K562 (cell line): ENCODE measurements around the gene SEBOX. TPM values are rescaled to one million over a fixed set of nuclear protein-coding genes. Genes with fewer than 3 reads are reported as not detected.
A peak's percentile ranks its signal among the peaks of the same experiment; 100 is the strongest.

Experiments
- CSDE1 ChIP-seq, 2 experiments: fragments of 450-650 bp; IDR thresholded peaks; 2 replicates each; pipeline ENCODE4 v1.6.1; 2016; ENCODE audit warnings: mild to moderate bottlenecking in 1 of 2
- EGR1 ChIP-seq: fragments of 450-650 bp; conservative IDR thresholded peaks from 2 replicates; pipeline ENCODE4 v1.6.1; 2017; ENCODE audit warnings: mild to moderate bottlenecking
- JUN ChIP-seq, 2 experiments: sonication (generic) in 1 of 2; formaldehyde crosslinking in 1 of 2; IDR thresholded peaks; 2 replicates each; pipeline versions ENCODE4 v1.6.1 to v1.8.0; 2012 to 2022; ENCODE audit warnings: borderline replicate concordance in 2 of 2, mild to moderate bottlenecking in 2 of 2, improper control_type of control experiment in 1 of 2, low read depth in 1 of 2, low read length in 1 of 2, missing genetic modification reagents in 1 of 2
- NCOA2 ChIP-seq, 2 experiments: fragments of 450-650 bp; IDR thresholded peaks; 2 replicates each; pipeline ENCODE4 v1.6.1; 2018; ENCODE audit warnings: mild to moderate bottlenecking in 2 of 2, moderate library complexity in 1 of 2; ENCODE audit not compliant: partially characterized antibody in 2 of 2
- NONO ChIP-seq, 2 experiments: fragments of 200-400 bp in 1 of 2; fragments of 450-650 bp in 1 of 2; formaldehyde crosslinking in 1 of 2; IDR thresholded peaks; 2 replicates each; pipeline ENCODE4 v1.6.1; 2017; ENCODE audit warnings: low read depth in 2 of 2, mild to moderate bottlenecking in 2 of 2, moderate library complexity in 2 of 2, low read length in 1 of 2
- RFX1 ChIP-seq: fragments of 450-650 bp; IDR thresholded peaks from 2 replicates; pipeline ENCODE4 v1.6.1; 2016; ENCODE audit warnings: mild to moderate bottlenecking, moderate library complexity
- STAT6 ChIP-seq: sonication (generic); formaldehyde crosslinking; IDR thresholded peaks from 2 replicates; pipeline ENCODE4 v1.8.1; 2023; ENCODE audit warnings: mild to moderate bottlenecking, missing genetic modification reagents
- TCF7L2 ChIP-seq: fragments of 150-350 bp; IDR thresholded peaks from 2 replicates; pipeline ENCODE4 v1.6.1; 2016; ENCODE audit warnings: low read depth, mild to moderate bottlenecking, low read length, moderate library complexity
- TEAD4 ChIP-seq, 2 experiments: sonication (generic) in 1 of 2; formaldehyde crosslinking in 1 of 2; IDR thresholded peaks; 2 replicates each; pipeline versions ENCODE4 v1.6.1 to v1.8.0; 2012 to 2022; ENCODE audit warnings: borderline replicate concordance in 1 of 2, inconsistent platforms in 1 of 2, low read length in 1 of 2, mild to moderate bottlenecking in 1 of 2, missing genetic modification reagents in 1 of 2
- XRCC5 ChIP-seq: fragments of 200-400 bp; formaldehyde crosslinking; IDR thresholded peaks from 2 replicates; pipeline ENCODE4 v1.6.1; 2017; ENCODE audit warnings: low read depth, mild to moderate bottlenecking, low read length
- ZKSCAN1 ChIP-seq: fragments of 150-350 bp; IDR thresholded peaks from 2 replicates; pipeline ENCODE4 v1.6.1; 2016; ENCODE audit warnings: low read depth, low read length
- ZNF134 ChIP-seq: fragments of 250-450 bp; sonication (Bioruptor Pico); conservative IDR thresholded peaks from 2 replicates; pipeline ENCODE4 v1.4.0; 2020
- ZNF217 ChIP-seq: sonication (generic); formaldehyde crosslinking; IDR thresholded peaks from 2 replicates; pipeline ENCODE4 v1.8.0; 2022; ENCODE audit warnings: mild to moderate bottlenecking, missing genetic modification reagents
- ZNF518B ChIP-seq: fragments of 250-450 bp; sonication (Bioruptor Pico); IDR thresholded peaks from 2 replicates; pipeline ENCODE4 v1.5.0; 2021; ENCODE audit warnings: mild to moderate bottlenecking, moderate library complexity
- ZNF780A ChIP-seq: fragments of 250-450 bp; sonication (Bioruptor Pico); IDR thresholded peaks from 2 replicates; pipeline ENCODE4 v1.5.0; 2021; ENCODE audit warnings: mild to moderate bottlenecking
- polyA plus RNA-seq, 8 experiments: library from polyadenylated mRNA; depleted of rRNA in 4 of 8; stranded (reverse) in 5 of 8; unstranded in 3 of 8; fragments of >200 nt; fragmentation: Nextera tagmentation in 2 of 8; fragmentation: Illumina TruSeq in 1 of 8; extraction: Ambion mirVana in 2 of 8; extraction: Trizol in 1 of 8; gene quantifications; 2 replicates each; pipeline versions ENCODE4 v1.2.1 to v1.2.3, GENCODE V29; 2011 to 2014; ENCODE audit warnings: inconsistent platforms in 1 of 8, missing spikeins in 1 of 8
- total RNA-seq, 7 experiments: library from RNA; depleted of rRNA in 6 of 7; stranded (reverse); fragments of >200 nt in 6 of 7; fragmentation: Illumina TruSeq in 2 of 7; extraction: Trizol in 2 of 7; gene quantifications; 2 replicates each; pipeline versions ENCODE4 v1.2.1 to v1.2.3, GENCODE V29; 2011 to 2021; ENCODE audit warnings: low replicate concordance in 1 of 7
- TF ChIP-seq, protein P1 (sequence below): sonication (generic); formaldehyde crosslinking; IDR thresholded peaks from 2 replicates; pipeline ENCODE4 v1.5.0; 2020; ENCODE audit warnings: missing genetic modification reagents
- TF ChIP-seq, protein P2 (sequence below), 2 experiments: fragments of 200-800 bp in 1 of 2; sonication (Bioruptor generic) in 1 of 2; sonication (generic) in 1 of 2; formaldehyde crosslinking in 1 of 2; IDR thresholded peaks in 1 of 2; conservative IDR thresholded peaks in 1 of 2; 2 replicates each; pipeline versions ENCODE4 v1.5.0 to v1.6.1; 2016 to 2020; ENCODE audit warnings: missing compliant biosample characterization in 1 of 2, missing genetic modification characterization in 1 of 2, missing genetic modification reagents in 1 of 2

The SEBOX gene
- total and polyA plus RNA-seq, 9 of the 15 experiments (the other 6 are each of a cell fraction or from before 2014, with no cell fraction given) = not detected

DNA sequence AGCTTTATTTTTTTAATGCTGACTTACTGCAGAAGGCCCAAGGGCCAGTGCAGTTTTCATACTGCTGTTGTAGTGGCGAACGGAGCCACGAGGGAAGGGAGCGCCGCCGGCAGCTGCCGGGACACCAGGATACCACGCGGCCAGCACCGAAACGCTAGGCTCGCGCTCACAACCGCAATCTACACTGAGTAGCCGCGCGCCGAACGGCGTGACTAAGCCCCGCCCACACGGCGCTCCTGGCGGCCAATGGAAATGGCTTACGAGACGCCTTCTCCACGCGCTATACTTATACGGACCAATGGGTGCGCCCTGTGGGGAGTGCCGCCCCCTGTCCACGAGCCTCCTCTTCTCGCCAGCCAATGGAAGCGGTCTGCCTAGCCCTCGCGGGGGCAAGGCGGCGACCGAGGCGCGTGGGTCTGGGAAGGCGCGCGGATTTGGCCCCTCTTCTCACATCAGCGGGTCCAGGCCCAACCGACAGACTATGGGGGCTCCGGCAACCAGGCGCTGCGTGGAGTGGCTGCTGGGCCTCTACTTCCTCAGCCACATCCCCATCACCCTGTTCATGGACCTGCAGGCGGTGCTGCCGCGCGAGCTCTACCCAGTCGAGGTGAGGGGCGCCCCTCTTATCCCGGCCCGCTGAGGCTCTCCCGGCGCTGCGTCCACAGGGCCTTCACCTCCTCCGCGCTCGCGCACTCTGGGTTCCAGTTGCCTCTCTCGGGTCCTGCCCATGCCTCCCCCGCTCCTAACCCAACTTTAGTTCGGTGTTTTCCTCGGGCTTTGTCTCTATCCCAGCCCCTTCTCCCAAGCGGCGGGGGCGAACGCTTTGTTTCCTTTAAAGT is 46.0 kb downstream of the SEBOX start, which contains the start of gene TMEM97 (continued):
- TF ChIP-seq ZNF217 = no peak
- TF ChIP-seq NONO (IDR thresholded peaks at IDR 0.05; ENCODE audit: low read depth in 2 of 2, low read length in 1 of 2) = no peak
- peak; percentile 84; the same call in 1 of the 2 replicates for TF ChIP-seq STAT6 (CRISPR knock-in tag)
- no peak for TF ChIP-seq ZNF780A (CRISPR knock-in tag)
- TF ChIP-seq EGR1 = peak; percentile 76
- TF ChIP-seq RFX1 = no peak
- TF ChIP-seq ZKSCAN1 = peak; percentile 25; the same call in 1 of the 2 replicates
- no peak for TF ChIP-seq ZNF518B
- TF ChIP-seq TCF7L2 = no peak
- no peak; the same call in 1 of the 2 replicates for TF ChIP-seq TEAD4 (IDR thresholded peaks at IDR 0.05; ENCODE audit: low read length)
- no peak for TF ChIP-seq TEAD4 (CRISPR knock-in tag; IDR thresholded peaks at IDR 0.05; ENCODE audit: borderline replicate concordance)
- peak; percentile 59; the same call in 1 of the 2 replicates for TF ChIP-seq JUN (IDR thresholded peaks at IDR 0.05; ENCODE audit: borderline replicate concordance, low read depth, low read length)
- no peak for TF ChIP-seq JUN (CRISPR knock-in tag; IDR thresholded peaks at IDR 0.05; ENCODE audit: borderline replicate concordance)
- TF ChIP-seq, protein P1, sequence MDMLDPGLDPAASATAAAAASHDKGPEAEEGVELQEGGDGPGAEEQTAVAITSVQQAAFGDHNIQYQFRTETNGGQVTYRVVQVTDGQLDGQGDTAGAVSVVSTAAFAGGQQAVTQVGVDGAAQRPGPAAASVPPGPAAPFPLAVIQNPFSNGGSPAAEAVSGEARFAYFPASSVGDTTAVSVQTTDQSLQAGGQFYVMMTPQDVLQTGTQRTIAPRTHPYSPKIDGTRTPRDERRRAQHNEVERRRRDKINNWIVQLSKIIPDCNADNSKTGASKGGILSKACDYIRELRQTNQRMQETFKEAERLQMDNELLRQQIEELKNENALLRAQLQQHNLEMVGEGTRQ (CRISPR knock-in tag) = peak; percentile 46
- TF ChIP-seq XRCC5 = 0 out of 2 replicates have a peak, but pooled peaks have one; percentile 34
- TF ChIP-seq, protein P2, sequence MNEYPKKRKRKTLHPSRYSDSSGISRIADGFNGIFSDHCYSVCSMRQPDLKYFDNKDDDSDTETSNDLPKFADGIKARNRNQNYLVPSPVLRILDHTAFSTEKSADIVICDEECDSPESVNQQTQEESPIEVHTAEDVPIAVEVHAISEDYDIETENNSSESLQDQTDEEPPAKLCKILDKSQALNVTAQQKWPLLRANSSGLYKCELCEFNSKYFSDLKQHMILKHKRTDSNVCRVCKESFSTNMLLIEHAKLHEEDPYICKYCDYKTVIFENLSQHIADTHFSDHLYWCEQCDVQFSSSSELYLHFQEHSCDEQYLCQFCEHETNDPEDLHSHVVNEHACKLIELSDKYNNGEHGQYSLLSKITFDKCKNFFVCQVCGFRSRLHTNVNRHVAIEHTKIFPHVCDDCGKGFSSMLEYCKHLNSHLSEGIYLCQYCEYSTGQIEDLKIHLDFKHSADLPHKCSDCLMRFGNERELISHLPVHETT (CRISPR knock-in tag; conservative IDR thresholded peaks at IDR 0.05 in 1 of 2, IDR thresholded peaks at IDR 0.05 in 1 of 2) = no peak
- TF ChIP-seq NCOA2 (IDR thresholded peaks at IDR 0.05; ENCODE audit: partially characterized antibody in 2 of 2) = no peak
- TF ChIP-seq ZNF134 = no peak
- no peak; a peak in 1 of 4 replicates for TF ChIP-seq CSDE1 (IDR thresholded peaks at IDR 0.05)
